OCI-M1 (cell line): Measurements from ENCODE around the gene OR8G5.
A peak's percentile ranks its signal among the peaks of the same experiment; 100 is the strongest.

ENCODE experiments used
- DNase-seq: peaks from one replicate; lab custom pipeline; 2025; lab: John Stamatoyannopoulos, UW

The OR8G5 gene

GRCh38 chr11:124285610-124286344 is 29.6 kb downstream of the OR8G5 start:
- DNase-seq: no peak

GRCh38 chr11:124294687-124295086 is 38.5 kb downstream of the OR8G5 start:
- peak; percentile 88 for DNase-seq

- no peak for DNase-seq
These were observed 39.8 kb downstream of the OR8G5 start for GRCh38 chr11:124296016-124296415.

- no peak for DNase-seq
These were observed 41.7 kb downstream of the OR8G5 start for GRCh38 chr11:124297921-124298320.

GRCh38 chr11:124301548-124301947 is 45.4 kb downstream of the OR8G5 start:
- DNase-seq: peak; percentile 60

GRCh38 chr11:124302347-124303125 is 46.4 kb downstream of the OR8G5 start:
- DNase-seq: no peak

- no peak for DNase-seq
These were observed 50.9 kb downstream of the OR8G5 start for GRCh38 chr11:124307093-124307492.

- DNase-seq: no peak
These were observed 54.5 kb downstream of the OR8G5 start for GRCh38 chr11:124310721-124311120.

GRCh38 chr11:124311269-124311668 is 55.1 kb downstream of the OR8G5 start:
- no peak for DNase-seq

GRCh38 chr11:124311670-124312069 is 55.5 kb downstream of the OR8G5 start:
- DNase-seq: no peak

GRCh38 chr11:124313131-124313530 is 57.0 kb downstream of the OR8G5 start:
- no peak for DNase-seq

GRCh38 chr11:124313849-124314248 is 57.7 kb downstream of the OR8G5 start, which contains the start of gene OR8D1:
OR8D1 (minus strand) TSS chr11:124313949; CDS start chr11:124310766, 3,183 bp downstream.
- DNase-seq: no peak

- DNase-seq: peak; percentile 64
These were observed 58.9 kb downstream of the OR8G5 start for GRCh38 chr11:124315052-124315451.
